Stimulated activated CD8-positive, alpha-beta memory T cell treated with anti-CD3 and anti-CD28 coated beads, Interleukin-7, amount 100 ng/mL, for 1 hour (primary cell): ENCODE data around the gene STRC.
"Not testable (repeated sequence)": the region's sequence is repeated elsewhere in the genome, so short reads cannot be mapped to it uniquely, and the experiment has no call there.

Source experiments
- DNase-seq, 2 donors: peaks; one replicate each; pipeline ENCODE4 v3.0.0-alpha.2; 2020; ENCODE audit warnings: low read depth in 2 of 2

STRC gene

GRCh38 chr15:43618700-43619099 lies at the start of gene STRC:
TSS of gene STRC (minus strand) at chr15:43618800. CDS start at chr15:43618722, 78 bp downstream.
- DNase-seq, result not testable (repeated sequence)

GRCh38 chr15:43666177-43666576 lies 47.6 kb upstream of the STRC start:
- not testable (repeated sequence) for DNase-seq

- not testable (repeated sequence) for DNase-seq
These were observed 44.7 kb upstream of the STRC start for GRCh38 chr15:43663333-43663732.

GRCh38 chr15:43662293-43662692 lies 43.7 kb upstream of the STRC start:
- not testable (repeated sequence) for DNase-seq

GRCh38 chr15:43659727-43660126 lies 41.1 kb upstream of the STRC start:
- not testable (repeated sequence) for DNase-seq

GRCh38 chr15:43649430-43649926 lies 30.9 kb upstream of the STRC start:
- not testable (repeated sequence) for DNase-seq

- DNase-seq, result no peak
These were observed 30.2 kb upstream of the STRC start, which contains the start of gene CATSPER2 for GRCh38 chr15:43648649-43649429. TSS of gene CATSPER2 (minus strand) at chr15:43648844. CDS start at chr15:43648061, 783 bp downstream.

GRCh38 chr15:43638464-43639204 lies 20.0 kb upstream of the STRC start:
- DNase-seq, result not testable (repeated sequence)

GRCh38 chr15:43626937-43627336 lies 8.3 kb upstream of the STRC start:
- not testable (repeated sequence) for DNase-seq

- no peak for DNase-seq
These were observed 6.5 kb upstream of the STRC start for GRCh38 chr15:43625106-43625505.

GRCh38 chr15:43622068-43622799 lies 3.6 kb upstream of the STRC start:
- DNase-seq, result not testable (repeated sequence)

GRCh38 chr15:43617750-43618149 lies 850 bp downstream of the STRC start:
- DNase-seq, result not testable (repeated sequence)

- not testable (repeated sequence) for DNase-seq
These were observed 16.4 kb downstream of the STRC start for GRCh38 chr15:43602233-43602632.

GRCh38 chr15:43600200-43600599 lies 18.4 kb downstream of the STRC start:
- not testable (repeated sequence) for DNase-seq

- DNase-seq, result not testable (repeated sequence)
These were observed 19.5 kb downstream of the STRC start for GRCh38 chr15:43599131-43599530.

- not testable (repeated sequence) for DNase-seq
These were observed 25.0 kb downstream of the STRC start, which contains the start of gene CKMT1B for GRCh38 chr15:43593328-43594190. TSS of gene CKMT1B (plus strand) at chr15:43594027. CDS start at chr15:43594219, 192 bp downstream.

- not testable (repeated sequence) for DNase-seq
These were observed 25.8 kb downstream of the STRC start for GRCh38 chr15:43592841-43593240.

- not testable (repeated sequence) for DNase-seq
These were observed 28.7 kb downstream of the STRC start, which contains the start of gene PPIP5K1 for GRCh38 chr15:43589778-43590466. TSS of gene PPIP5K1 (minus strand) at chr15:43590208. CDS start at chr15:43584504, 5,704 bp downstream.

GRCh38 chr15:43574607-43575006 lies 44.0 kb downstream of the STRC start:
- DNase-seq, result not testable (repeated sequence)

GRCh38 chr15:43566615-43567014 lies 52.0 kb downstream of the STRC start:
- DNase-seq, result not testable (repeated sequence)
